ENCODE results near the gene ZGPAT.

Gene ZGPAT

GRCh38 chr20:63735859-63736718 lies 28.2 kb downstream of the ZGPAT start, which contains the start of gene LIME1:
Gene LIME1 (plus strand): TSS chr20:63736664. CDS start chr20:63737550, 886 bp downstream.
- H3K4me3 ChIP-seq (replicated peaks in 1 of 2; ENCODE audit: low read depth in 2 of 2, low read length in 2 of 2), result no peak within 1 kb of the TSS
- no peak for TF ChIP-seq CTCF (IDR thresholded peaks at IDR 0.05; ENCODE audit: low read depth, low read length)
- no peak for DNase-seq (ENCODE audit: low read depth in 2 of 2)

DNA sequence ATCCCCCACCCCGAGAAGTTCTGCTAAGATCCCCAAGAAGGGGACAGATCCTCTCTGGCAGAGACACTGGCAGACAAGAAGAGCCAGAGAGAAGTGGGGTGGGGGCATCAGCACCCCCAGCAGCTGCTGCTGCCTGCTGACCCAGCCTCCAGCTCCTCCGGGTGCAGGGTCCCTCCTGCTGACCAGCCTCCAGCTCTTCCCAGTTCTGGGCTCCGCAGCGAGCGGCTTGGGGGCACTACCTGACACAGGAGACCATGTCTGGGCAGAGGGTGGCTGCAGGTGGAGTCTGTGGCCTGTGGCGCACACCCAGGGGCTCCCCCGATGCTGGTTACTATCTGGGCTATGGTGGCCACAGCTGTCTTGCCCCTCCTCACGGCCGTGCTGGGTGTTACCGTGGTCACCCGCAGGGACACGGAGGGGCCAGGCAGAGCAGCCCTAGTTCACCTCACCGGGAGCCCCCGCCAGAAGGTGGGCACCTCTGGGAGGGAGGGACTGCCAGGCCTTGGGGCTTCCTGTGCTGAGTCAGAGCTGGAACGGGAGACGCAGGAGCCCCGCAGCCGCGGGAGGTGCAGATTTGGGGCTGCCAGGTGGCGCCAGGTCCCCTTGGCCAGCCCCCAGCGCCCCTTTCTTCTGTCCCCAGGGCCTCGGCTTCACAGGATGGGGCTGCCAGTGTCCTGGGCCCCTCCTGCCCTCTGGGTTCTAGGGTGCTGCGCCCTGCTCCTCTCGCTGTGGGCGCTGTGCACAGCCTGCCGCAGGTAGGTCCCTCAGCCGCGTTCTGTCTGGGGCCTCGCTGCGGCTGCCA lies 29.3 kb downstream of the ZGPAT start:
- DNase-seq (ENCODE audit: low read depth in 2 of 2), result no peak
- no peak for TF ChIP-seq CTCF (IDR thresholded peaks at IDR 0.05; ENCODE audit: low read depth, low read length)
- H3K4me3 ChIP-seq (replicated peaks in 1 of 2; ENCODE audit: low read depth in 2 of 2, low read length in 2 of 2), result no peak overlapping the region

DNA sequence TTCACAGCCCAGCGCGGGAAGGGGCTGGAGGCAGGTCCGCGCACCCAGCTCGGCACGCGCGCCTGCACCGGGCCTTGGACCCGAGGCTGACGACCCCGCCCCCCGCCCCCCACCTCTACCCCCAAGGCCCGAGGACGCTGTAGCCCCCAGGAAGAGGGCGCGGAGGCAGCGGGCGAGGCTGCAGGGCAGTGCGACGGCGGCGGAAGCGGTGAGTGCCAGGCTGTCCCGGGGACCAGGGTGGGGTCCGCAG lies 29.8 kb downstream of the ZGPAT start:
- DNase-seq (ENCODE audit: low read depth in 2 of 2), result no peak
- H3K4me3 ChIP-seq (replicated peaks in 1 of 2; ENCODE audit: low read depth in 2 of 2, low read length in 2 of 2), result no peak overlapping the region
- TF ChIP-seq CTCF (IDR thresholded peaks at IDR 0.05; ENCODE audit: low read depth, low read length), result no peak

DNA sequence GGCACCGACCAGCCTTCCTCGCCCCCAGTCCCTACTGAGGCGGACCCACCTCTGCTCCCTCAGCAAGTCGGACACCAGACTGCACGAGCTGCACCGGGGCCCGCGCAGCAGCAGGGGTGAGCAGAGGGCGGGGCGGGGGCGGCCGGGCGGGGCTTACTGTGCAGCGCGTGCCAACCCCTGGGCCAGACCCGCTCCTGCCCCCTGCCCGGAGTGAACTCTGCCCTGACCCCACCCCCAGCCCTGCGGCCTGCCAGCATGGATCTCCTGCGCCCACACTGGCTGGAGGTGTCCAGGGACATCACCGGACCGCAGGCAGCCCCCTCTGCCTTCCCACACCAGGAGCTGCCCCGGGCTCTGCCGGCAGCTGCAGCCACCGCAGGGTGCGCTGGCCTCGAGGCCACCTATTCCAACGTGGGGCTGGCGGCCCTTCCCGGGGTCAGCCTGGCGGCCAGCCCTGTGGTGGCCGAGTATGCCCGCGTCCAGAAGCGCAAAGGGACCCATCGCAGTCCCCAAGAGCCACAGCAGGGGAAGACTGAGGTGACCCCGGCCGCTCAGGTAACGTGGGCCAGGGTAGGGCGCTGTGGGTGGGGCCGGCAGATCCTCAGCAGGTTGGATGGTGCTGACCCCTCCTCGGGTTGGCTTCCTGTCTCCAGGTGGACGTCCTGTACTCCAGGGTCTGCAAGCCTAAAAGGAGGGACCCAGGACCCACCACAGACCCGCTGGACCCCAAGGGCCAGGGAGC lies 30.3 kb downstream of the ZGPAT start:
- TF ChIP-seq CTCF (IDR thresholded peaks at IDR 0.05; ENCODE audit: low read depth, low read length), result no peak
- H3K4me3 ChIP-seq (replicated peaks in 1 of 2; ENCODE audit: low read depth in 2 of 2, low read length in 2 of 2), result no peak overlapping the region
- DNase-seq (ENCODE audit: low read depth in 2 of 2), result no peak

DNA sequence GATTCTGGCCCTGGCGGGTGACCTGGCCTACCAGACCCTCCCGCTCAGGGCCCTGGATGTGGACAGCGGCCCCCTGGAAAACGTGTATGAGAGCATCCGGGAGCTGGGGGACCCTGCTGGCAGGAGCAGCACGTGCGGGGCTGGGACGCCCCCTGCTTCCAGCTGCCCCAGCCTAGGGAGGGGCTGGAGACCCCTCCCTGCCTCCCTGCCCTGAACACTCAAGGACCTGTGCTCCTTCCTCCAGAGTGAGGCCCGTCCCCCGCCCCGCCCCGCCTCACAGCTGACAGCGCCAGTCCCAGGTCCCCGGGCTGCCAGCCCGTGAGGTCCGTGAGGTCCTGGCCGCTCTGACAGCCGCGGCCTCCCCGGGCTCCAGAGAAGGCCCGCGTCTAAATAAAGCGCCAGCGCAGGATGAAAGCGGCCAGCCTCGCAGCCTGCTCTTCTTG lies 30.9 kb downstream of the ZGPAT start:
- H3K4me3 ChIP-seq (replicated peaks in 1 of 2; ENCODE audit: low read depth in 2 of 2, low read length in 2 of 2), result no peak overlapping the region
- peak; percentile 20 to 25 for DNase-seq (ENCODE audit: low read depth in 2 of 2)
- TF ChIP-seq CTCF (IDR thresholded peaks at IDR 0.05; ENCODE audit: low read depth, low read length), result no peak

DNA sequence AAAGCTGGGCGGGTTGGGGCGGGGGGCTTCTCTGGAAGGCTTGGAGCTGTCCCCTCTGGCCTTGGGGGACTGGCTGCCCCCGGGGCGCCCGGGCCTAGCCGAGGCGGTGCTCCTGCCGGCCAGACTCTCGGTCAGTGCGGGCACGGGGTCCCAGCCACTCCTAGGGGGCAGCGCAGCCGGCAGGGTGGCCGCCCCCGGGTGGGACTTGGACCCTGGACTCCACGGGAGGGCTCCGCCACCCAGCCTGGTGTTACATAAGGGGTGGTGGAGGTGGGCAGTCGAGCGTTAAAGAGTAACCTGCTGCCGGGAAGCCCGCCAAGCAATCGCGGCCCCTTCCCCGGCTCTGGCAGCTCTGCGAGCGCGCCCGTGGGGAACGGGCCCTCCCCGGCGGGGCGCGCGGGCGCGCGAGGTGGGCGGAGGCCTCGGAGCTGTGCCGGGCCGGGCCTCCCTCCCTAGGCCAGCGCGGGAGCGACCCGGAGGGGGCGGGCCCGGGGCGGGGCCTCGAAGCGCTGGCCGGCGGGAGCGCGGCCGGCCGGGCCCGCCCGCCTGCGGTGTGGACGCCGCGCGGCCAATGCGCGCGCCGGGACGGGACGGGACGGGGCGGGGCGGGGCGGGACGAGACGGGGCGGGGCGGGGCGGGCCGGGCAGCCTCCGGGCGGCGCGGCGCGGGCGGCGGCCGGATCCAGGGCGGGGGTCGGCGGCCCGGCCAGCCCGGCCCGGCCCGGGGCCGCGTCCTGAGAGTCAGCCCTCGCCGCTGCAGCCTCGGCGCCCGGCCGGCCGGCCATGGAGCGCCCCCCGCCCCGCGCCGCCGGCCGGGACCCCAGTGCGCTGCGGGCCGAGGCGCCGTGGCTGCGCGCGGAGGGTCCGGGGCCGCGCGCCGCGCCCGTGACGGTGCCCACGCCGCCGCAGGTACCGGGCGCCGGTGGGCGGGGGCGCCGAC lies 31.6 kb downstream of the ZGPAT start, which contains the start of gene SLC2A4RG:
TSS of gene SLC2A4RG (plus strand) at position 647 of the 940 bp plus-strand sequence. CDS start at position 784, 137 bp downstream.
- peak within 1 kb of the TSS; percentile 56 to 70 for H3K4me3 ChIP-seq (replicated peaks in 1 of 2; ENCODE audit: low read depth in 2 of 2, low read length in 2 of 2)
- DNase-seq (ENCODE audit: low read depth in 2 of 2), result peak; percentile 63 to 82
- no peak for TF ChIP-seq CTCF (IDR thresholded peaks at IDR 0.05; ENCODE audit: low read depth, low read length)
